ENCODE data around the gene ZNF221. TPM values are rescaled to one million over a fixed set of nuclear protein-coding genes. Genes with fewer than 3 reads are reported as not detected.

ZNF221 gene
- total RNA-seq, result 2.7 and 7.5 TPM in 2 replicates

GRCh38 chr19:43950834-43951645, at the start of gene ZNF221:
ZNF221 (plus strand) TSS chr19:43951228; CDS start chr19:43962727, 11,499 bp downstream.

GRCh38 chr19:43934985-43935708, 15.9 kb upstream of the ZNF221 start, which contains the start of gene ZNF45:
ZNF45 (minus strand) TSS chr19:43935282; CDS start chr19:43922185, 13,097 bp downstream.

GRCh38 chr19:43983912-43984686, 33.1 kb downstream of the ZNF221 start, which contains the start of gene ZNF155:
ZNF155 (plus strand) TSS chr19:43984188; CDS start chr19:43988544, 4,356 bp downstream.

GRCh38 chr19:44002566-44003460, 51.8 kb downstream of the ZNF221 start, which contains the start of gene ZNF230:
ZNF230 (plus strand) TSS chr19:44002957; CDS start chr19:44007079, 4,122 bp downstream.

Other genes starting within 250 kb of the ZNF221 start
- not detected in 2 replicates for gene IRGC, start 235.2 kb upstream of the ZNF221 start, total RNA-seq
- gene SMG9, start 196.3 kb upstream of the ZNF221 start, total RNA-seq, result 12.5 and 19.8 TPM in 2 replicates
- not detected in 2 replicates for gene KCNN4, start 170.3 kb upstream of the ZNF221 start, total RNA-seq
- gene LYPD5, start 148.8 kb upstream of the ZNF221 start, total RNA-seq, result 3.2 TPM in 1 of 2 replicates, not detected in the other
- gene ZNF283, start 123.9 kb upstream of the ZNF221 start, total RNA-seq, result 4.7 and 6.3 TPM in 2 replicates
- gene ZNF404, start 67.3 kb upstream of the ZNF221 start, total RNA-seq, result 2.7 and 6.0 TPM in 2 replicates
- 4.7 and 9.4 TPM in 2 replicates for gene ZNF45, start 15.9 kb upstream of the ZNF221 start, total RNA-seq
- gene ZNF155, start 33.0 kb downstream of the ZNF221 start, total RNA-seq, result 3.2 and 5.3 TPM in 2 replicates
- 1.5 and 2.5 TPM in 2 replicates for gene ZNF230, start 51.7 kb downstream of the ZNF221 start, total RNA-seq
- 3.4 and 3.6 TPM in 2 replicates for gene ZNF222, start 74.2 kb downstream of the ZNF221 start, total RNA-seq
- 3.1 and 3.9 TPM in 2 replicates for gene ZNF223, start 100.8 kb downstream of the ZNF221 start, total RNA-seq
- gene ZNF284, start 120.9 kb downstream of the ZNF221 start, total RNA-seq, result 2.4 and 4.0 TPM in 2 replicates
- 7.0 and 32.3 TPM in 2 replicates for gene ZNF224, start 143.1 kb downstream of the ZNF221 start, total RNA-seq
- gene ZNF225, start 162.2 kb downstream of the ZNF221 start, total RNA-seq, result 3.4 and 6.3 TPM in 2 replicates
- 4.2 and 5.3 TPM in 2 replicates for gene ZNF234, start 190.3 kb downstream of the ZNF221 start, total RNA-seq
- 23.7 and 23.8 TPM in 2 replicates for gene ZNF226, start 213.9 kb downstream of the ZNF221 start, total RNA-seq

Data from cardiac atrium fibroblast (primary cell).